OCI-LY7 (cell line): ENCODE measurements around the gene PCCA.

Experiments used
- CTCF ChIP-seq: fragments of 200-600 bp; sonication (generic); conservative IDR thresholded peaks from 2 replicates; pipeline ENCODE4 v1.5.1; 2014; ENCODE audit warnings: mild to moderate bottlenecking, antibody characterized with exemption, low read length, moderate library complexity, mixed read lengths
- EZH2phosphoT487 ChIP-seq: fragments of 200-600 bp; sonication (generic); IDR thresholded peaks from 2 replicates; pipeline ENCODE4 v1.6.1; 2018; ENCODE audit warnings: low read depth, borderline replicate concordance, mild to moderate bottlenecking, mixed run types, antibody characterized with exemption, low read length, moderate library complexity, mixed read lengths

- TF ChIP-seq CTCF = no peak
- no peak for TF ChIP-seq EZH2phosphoT487
Measured at GRCh38 chr13:100130092-100130491, 41.2 kb downstream of the PCCA start.
